Pulmonary artery endothelial cell (primary cell): ENCODE data around the gene MECP2. TPM values are rescaled to one million over a fixed set of nuclear protein-coding genes. Genes with fewer than 3 reads are reported as not detected.

Experiments used
- total RNA-seq: library from RNA; depleted of rRNA; stranded (reverse); fragments of >200 nt; gene quantifications from 2 replicates; pipeline ENCODE4 v1.2.3, GENCODE V29; 2014

Gene MECP2
- total RNA-seq, 1 donor from 2014 or later = 20.4 TPM

Other genes with a start within 250 kb of the MECP2 start
- gene L1CAM, start 211.5 kb downstream of the MECP2 start, total RNA-seq = 0.11 and 0.13 TPM in 2 replicates
- gene AVPR2, start 193.0 kb downstream of the MECP2 start, total RNA-seq = 0.07 TPM in 1 of 2 replicates, not detected in the other
- gene ARHGAP4, start 171.5 kb downstream of the MECP2 start, total RNA-seq = 26.5 and 37.0 TPM in 2 replicates
- gene NAA10, start 162.7 kb downstream of the MECP2 start, total RNA-seq = 97.3 and 113 TPM in 2 replicates
- gene RENBP, start 153.1 kb downstream of the MECP2 start, total RNA-seq = 4.9 and 8.5 TPM in 2 replicates
- gene HCFC1, start 125.9 kb downstream of the MECP2 start, total RNA-seq = 14.8 and 22.9 TPM in 2 replicates
- 2.9 and 5.3 TPM in 2 replicates for gene TMEM187, start 125.0 kb downstream of the MECP2 start, total RNA-seq
- 93.2 and 98.0 TPM in 2 replicates for gene IRAK1, start 77.8 kb downstream of the MECP2 start, total RNA-seq
- not detected in 2 replicates for gene OPN1LW, start 46.5 kb upstream of the MECP2 start, total RNA-seq
- not detected in 2 replicates for gene OPN1MW, start 84.9 kb upstream of the MECP2 start, total RNA-seq
- gene OPN1MW2, start 122.0 kb upstream of the MECP2 start, total RNA-seq = not detected in 2 replicates
- not detected in 2 replicates for gene OPN1MW3, start 159.9 kb upstream of the MECP2 start, total RNA-seq
- gene TEX28, start 197.4 kb upstream of the MECP2 start, total RNA-seq = not detected in 2 replicates
- not detected in 2 replicates for gene TKTL1, start 198.1 kb upstream of the MECP2 start, total RNA-seq